Suppressor macrophage (primary cell): Measurements from ENCODE around the gene TMEM109.

ENCODE experiments used
- DNase-seq, 4 experiments: peaks; one replicate each; pipeline ENCODE4 v3.0.0-alpha.2; 2020 to 2022

Gene TMEM109

GRCh38 chr11:60910281-60910687, 3.7 kb upstream of the TMEM109 start:
- DNase-seq = peak; percentile 65 to 90 (median 78)

- DNase-seq = peak; percentile 38 to 72 (median 64)
Observed at GRCh38 chr11:60910711-60911380, 3.1 kb upstream of the TMEM109 start.

- DNase-seq = no peak
Observed at GRCh38 chr11:60912223-60912850, 1.6 kb upstream of the TMEM109 start.

- DNase-seq = no peak
Observed at GRCh38 chr11:60912851-60913528, 968 bp upstream of the TMEM109 start.

GRCh38 chr11:60914633-60915247, 782 bp downstream of the TMEM109 start:
- peak in 3 of 4 experiments; percentile 17 to 57 (median 42) for DNase-seq

GRCh38 chr11:60915248-60915914, 1.4 kb downstream of the TMEM109 start:
- peak; percentile 42 to 65 (median 55) for DNase-seq

GRCh38 chr11:60916669-60917206, 2.8 kb downstream of the TMEM109 start:
- DNase-seq = no peak

GRCh38 chr11:60917267-60917666, 3.3 kb downstream of the TMEM109 start:
- DNase-seq = no peak

- no peak for DNase-seq
Observed at GRCh38 chr11:60918251-60918938, 4.4 kb downstream of the TMEM109 start.

GRCh38 chr11:60918939-60919265, 4.9 kb downstream of the TMEM109 start:
- DNase-seq = no peak

GRCh38 chr11:60919320-60919719, 5.4 kb downstream of the TMEM109 start:
- DNase-seq = peak; percentile 51 to 73 (median 62)

GRCh38 chr11:60919956-60920355, 6.0 kb downstream of the TMEM109 start:
- DNase-seq = no peak

- DNase-seq = no peak
Observed at GRCh38 chr11:60921259-60921658, 7.3 kb downstream of the TMEM109 start.

- no peak for DNase-seq
Observed at GRCh38 chr11:60921777-60922335, 7.9 kb downstream of the TMEM109 start.

GRCh38 chr11:60922906-60923305, 8.9 kb downstream of the TMEM109 start:
- no peak for DNase-seq

- no peak for DNase-seq
Observed at GRCh38 chr11:60923326-60923725, 9.4 kb downstream of the TMEM109 start.

GRCh38 chr11:60923800-60924109, 9.8 kb downstream of the TMEM109 start:
- DNase-seq = no peak

- DNase-seq = peak in 3 of 4 experiments; percentile 30 to 79 (median 57)
Observed at GRCh38 chr11:60924110-60924905, 10.3 kb downstream of the TMEM109 start, which contains the start of gene TMEM132A. TSS of gene TMEM132A (plus strand) at chr11:60924460. CDS start at chr11:60924634, 174 bp downstream.

GRCh38 chr11:60924906-60925853, 11.2 kb downstream of the TMEM109 start:
- DNase-seq = no peak

GRCh38 chr11:60925868-60926267, 11.9 kb downstream of the TMEM109 start:
- DNase-seq = peak in 3 of 4 experiments; percentile 29 to 67 (median 46)
